NCI-H524 treated with DMSO at 0.1 percent for 48 hours (cell line): Measurements from ENCODE around the gene TH.
"Not testable (repeated sequence)": the region's sequence is repeated elsewhere in the genome, so short reads cannot be mapped to it uniquely, and the experiment has no call there.

Experiments used
- DNase-seq: peaks from one replicate; lab custom pipeline; 2025; lab: John Stamatoyannopoulos, UW

TH gene

DNA sequence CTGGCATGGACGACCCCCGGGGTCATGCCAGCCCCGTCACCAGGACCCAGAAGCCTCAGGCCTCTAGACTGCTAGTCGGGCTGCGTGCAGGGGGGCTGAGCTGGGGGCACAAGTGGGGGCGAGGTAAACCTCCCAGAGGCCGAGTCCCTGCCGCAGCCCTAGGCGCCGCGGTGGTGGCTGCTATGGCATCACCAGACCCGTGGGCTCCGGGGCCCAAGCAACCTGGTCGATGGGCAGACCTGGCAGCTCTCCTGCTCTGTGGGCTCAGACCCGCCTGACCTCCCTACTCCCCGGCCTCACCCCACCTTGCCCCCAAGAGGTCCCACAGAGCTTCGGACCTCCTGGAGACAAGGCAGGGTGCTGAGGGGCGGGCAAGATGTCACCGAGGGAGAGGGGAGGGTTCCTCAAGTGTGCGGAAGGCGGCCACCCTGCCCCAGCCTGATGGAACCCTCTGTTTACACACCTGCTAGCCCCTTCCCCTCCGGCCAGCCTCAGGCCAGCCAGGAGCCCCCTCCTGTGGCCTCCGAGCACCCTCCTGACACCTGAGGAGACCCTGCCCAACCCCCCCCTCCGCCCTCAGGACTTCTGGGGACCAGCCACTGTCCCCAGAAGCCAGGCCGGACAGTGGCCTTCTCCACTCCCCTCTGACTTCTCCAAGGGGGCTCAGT lies 41.8 kb downstream of the TH start:
- no peak for DNase-seq

DNA sequence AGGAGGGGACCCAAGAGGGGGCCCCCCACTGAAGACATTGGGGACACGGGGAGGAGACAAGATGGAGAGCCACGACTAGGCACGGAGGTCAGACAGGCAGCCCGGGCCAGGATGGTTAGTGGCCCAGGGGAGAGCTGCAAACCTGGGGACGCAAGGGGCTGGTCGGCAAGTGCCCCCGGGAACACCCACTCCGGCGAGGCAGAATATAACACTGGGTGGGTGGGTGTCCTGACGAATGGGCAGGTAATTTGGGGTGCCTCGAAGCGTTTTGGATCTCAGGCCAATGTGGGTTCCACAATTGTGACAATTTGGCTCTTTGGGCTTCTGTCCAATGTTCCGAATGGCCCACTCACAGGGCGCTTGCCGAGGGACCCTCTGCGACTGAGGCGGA lies 42.3 kb downstream of the TH start:
- DNase-seq = no peak

DNA sequence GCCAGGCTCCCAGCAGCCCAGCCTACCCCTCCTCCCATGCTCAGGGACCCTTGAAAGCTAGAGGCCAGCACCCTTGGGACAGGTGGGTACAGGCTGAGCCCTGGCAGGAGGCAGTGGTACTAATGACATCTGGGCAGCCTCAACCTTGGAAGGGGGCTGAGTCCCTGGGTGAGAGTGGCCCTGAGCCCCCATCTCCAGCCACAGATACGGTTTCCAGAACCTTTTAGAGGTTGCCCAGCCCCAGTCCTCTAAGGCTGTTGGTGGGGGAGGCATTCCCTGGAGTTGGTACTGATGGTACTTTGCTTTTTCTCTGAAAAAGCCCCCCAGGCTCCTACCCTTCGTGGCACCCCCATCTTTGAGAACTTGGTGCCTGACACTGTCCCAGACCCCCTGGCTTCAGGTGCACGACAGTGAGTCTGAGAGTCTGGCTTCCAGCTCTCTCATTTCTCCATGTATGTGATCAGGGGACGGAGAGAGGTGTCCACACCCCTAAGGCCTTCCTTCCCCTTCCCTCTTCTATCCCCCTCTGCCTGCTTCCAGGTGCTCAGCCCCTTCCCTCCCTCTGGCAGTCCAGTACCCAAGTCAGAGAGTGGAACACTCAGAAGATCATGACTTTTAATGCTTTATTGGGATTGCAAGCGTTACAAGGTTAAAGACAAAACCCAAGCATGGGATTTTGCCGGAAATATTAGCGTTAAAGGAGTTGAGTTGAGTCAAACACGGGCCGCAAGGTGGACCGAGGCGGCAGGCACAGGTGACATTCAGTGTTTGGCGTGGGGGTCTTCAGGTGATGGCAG lies 42.9 kb downstream of the TH start:
- no peak for DNase-seq

DNA sequence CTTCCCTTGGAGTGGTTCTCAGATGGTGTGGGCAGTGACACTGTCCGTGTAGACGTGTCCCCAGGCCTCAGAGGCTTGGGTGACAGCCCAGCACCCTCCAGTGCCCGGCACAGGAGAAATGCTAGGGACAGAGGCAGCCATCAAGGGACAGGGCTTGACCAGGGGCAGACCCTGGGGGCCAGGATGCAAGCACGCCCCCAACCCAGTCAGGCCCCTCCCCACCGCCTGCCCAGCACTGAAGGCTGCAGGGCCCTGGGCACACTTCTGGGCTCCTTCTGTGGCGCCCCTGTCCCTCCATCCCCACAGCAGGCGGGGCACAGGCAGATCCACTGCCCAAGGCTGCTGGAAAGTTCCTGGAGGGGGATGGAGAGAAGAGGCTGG lies 43.5 kb downstream of the TH start:
- no peak for DNase-seq

DNA sequence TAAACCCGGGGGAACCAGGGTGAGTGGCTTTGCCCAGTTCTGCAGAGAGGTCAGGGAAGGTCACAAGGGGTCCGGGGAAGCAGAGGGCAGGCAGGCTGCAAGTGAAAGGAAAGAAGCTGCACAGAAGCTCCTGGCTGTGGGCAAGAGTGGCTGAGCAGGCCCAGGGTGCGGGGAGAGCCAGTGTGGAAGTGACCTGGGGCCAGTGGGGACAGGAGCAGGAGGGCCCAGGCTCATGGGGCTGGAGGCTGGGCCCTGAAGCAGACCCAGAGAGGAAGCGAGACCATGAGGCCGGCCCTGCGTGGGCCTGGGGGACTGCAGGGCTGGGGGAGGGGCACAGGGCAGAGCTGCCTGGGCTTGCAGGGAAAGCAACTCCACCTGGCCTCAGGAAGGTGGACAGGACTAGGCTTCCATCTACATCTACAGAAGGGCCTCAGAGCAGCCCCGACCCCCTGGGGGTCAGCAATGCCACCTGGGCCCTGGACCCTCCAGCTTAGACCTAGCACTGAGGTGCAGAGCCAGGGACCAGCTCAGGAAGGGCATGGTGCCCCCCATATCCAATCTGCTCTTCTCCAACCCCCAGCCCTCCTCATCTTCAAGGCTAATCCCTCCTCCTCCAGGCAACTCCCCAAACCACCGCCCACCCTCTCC lies 44.0 kb downstream of the TH start:
- DNase-seq = no peak

DNA sequence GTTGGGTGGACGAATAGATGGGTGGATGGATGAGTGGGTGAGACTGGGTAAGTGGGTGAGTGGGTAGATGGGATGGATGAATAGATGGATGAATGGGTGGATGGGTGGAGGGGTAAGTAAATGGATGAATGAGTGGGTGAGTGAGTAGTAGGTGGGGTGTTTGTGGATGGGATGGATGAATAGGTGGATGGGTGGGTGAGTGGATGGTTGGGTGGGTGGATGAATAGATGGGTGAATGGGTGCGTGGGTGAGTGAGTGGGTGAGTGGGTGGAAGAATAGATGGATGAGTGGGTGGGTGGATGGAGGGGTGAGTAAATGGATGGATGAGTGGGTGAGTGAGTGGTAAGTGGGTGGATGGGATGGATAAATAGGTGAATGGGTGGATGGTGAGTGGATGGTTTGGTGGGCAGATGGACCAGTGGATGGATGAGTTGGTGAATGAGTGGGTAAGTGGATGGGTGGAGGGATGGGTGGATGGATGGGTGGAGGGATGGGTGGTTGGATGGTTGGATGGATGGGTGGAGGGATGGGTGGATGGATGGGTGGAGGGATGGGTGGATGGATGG lies 45.0 kb downstream of the TH start:
- DNase-seq = no peak

DNA sequence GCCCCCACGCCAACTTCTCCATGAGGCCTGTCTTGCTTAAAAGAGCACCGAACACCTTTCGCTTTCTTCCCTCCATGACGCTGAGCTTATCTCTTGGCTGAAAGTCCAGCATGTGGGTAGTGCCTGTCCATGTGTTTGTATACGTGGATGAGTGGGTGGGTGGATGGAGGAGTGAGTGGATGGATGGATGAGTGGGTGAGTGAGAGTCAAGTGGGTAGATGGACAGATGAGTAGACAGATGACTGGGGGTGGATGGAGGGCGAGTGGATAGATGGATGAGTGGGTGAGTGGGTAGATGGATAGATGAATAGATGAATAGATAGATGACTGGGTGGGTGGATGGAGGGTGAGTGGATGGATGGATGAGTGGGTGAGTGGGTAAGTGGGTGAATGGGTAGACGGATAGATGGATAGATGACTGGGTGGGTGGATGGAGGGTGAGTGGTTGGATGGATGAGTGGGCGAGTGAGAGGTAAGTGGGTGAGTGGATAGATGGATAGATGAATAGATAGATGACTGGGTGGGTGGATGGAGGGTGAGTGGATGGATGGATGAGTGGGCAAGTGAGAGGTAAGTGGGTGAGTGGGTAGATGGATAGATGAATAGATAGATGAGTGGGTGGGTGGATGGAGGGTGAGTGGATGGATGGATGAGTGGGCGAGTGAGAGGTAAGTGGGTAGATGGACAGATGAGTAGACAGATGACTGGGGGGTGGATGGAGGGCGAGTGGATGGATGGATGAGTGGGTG lies 46.7 kb downstream of the TH start:
- DNase-seq = not testable (repeated sequence)

DNA sequence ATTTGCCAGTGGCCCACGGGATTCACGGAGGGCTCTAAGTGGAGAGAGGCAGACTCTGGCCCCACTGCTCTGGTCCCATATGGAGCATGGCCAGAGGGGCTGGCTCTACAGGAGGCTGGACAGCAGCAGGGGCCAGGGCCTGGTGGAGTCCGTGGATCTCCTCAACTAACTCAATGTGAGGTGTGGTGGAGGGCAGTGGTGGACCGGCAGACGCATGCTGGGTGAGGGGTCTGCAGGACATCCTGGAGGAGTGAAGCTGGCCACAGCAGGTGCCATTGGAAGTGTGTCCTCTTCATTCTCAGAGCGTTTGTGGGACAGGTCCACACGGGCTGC lies 48.0 kb downstream of the TH start:
- DNase-seq = no peak

DNA sequence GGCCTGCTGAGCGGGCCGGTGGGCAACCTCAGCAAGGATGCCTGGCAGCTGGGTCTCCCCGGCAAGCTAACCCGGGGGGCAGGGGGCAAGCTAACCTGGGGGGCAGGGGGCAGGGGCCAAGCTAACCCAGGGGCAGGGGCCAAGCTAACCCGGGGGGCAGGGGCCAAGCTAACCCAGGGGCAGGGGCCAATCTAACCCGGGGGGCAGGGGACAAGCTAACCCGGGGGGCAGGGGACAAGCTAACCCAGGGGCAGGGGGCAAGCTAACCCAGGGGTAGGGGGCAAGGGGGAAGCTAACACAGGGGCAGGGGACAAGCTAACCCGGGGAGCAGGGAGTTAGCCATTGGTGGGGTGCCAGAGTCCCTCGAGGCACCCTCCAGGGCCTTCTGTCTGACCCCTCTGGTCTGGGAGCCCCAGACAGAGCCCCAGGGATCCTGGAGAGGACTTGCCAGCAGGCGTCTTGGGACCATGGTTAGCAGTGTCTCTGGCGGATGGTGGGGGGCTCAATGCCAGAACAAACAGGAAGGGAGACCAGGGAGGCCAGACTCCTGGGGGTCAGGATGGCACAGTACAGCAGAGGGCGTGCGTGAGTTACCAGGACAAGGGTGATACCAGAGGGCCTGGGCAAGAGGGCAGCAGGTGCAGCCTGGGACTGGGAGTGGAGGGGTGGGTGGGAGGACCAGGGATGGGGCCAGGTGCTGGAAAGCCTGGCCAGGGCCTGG lies 48.5 kb downstream of the TH start:
- DNase-seq = no peak

DNA sequence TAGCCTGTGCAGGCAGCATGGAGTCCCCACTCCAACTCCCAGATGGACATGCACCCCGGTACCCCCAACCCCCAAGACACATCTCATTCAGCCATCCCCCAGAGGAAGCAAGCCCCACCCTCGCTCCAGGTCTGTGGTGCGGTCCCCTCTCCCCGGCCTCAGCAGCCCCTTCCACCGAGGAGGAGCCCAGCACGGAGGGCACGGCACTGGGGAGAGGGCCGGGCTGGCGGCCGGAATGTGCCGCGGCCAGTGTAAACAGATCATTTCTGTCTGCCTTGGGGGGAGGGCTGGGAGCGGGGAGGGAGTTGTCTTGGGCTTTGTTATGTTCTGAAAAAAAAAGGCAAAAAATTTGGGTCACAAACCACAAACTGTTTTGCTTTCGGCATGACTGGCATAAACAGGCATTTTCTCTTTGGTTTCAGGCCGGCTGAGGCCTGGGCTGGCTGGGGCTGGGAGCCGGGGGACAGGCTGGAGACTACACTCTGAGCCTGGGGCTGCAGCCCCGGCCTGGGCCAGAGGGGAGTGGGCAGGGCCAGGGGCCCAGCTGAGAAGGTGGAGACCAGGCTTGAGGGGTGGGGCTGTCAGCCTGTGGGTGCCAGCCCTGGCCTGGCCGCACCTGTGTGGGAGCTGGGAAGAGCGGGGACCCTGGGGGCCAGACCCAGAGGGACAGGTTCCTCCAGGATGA lies 49.3 kb downstream of the TH start:
- DNase-seq = no peak

DNA sequence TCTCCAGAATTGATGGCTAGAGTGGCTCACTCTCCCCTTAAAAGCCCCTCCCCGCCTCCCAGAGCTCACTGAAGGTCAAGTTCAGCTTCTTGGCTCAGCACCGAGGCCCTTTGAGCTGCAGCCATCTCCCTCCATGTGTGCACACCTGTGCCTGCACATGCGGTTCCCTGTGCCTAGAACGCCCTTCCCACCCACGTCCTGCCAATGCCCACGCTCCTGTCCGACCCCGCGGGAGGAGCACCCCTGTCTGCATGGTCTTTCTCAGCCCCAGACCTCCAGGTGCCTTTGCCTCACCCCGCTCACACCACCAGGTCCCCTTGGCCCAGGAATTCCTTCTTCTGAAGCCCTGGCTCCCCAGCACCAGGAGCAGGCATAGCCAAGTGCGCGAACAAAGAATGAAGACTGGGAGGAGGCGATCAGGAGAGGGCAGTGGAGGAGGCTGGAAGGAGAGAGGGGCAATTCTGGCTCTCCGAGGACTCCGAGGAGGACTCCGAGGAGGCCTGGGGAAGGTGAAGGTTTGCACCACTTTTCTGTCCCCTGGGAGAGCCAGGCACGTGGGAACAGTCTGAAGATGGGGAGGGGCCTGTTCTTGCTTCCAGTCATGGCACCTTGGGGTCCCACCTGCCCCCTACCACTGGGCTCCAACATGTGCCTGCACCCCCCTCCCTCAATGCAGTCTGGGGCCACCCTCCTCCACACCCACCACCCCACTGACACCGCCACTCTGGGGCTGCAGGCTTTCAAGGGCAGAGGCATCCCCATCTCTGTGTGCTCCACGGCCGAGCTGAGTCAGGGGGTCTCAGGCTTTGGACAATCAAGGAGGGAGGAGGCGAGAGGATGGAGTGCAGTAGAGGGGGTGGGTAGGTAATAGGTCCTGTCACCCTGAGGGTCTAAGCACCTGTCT lies 50.1 kb downstream of the TH start:
- DNase-seq = no peak

DNA sequence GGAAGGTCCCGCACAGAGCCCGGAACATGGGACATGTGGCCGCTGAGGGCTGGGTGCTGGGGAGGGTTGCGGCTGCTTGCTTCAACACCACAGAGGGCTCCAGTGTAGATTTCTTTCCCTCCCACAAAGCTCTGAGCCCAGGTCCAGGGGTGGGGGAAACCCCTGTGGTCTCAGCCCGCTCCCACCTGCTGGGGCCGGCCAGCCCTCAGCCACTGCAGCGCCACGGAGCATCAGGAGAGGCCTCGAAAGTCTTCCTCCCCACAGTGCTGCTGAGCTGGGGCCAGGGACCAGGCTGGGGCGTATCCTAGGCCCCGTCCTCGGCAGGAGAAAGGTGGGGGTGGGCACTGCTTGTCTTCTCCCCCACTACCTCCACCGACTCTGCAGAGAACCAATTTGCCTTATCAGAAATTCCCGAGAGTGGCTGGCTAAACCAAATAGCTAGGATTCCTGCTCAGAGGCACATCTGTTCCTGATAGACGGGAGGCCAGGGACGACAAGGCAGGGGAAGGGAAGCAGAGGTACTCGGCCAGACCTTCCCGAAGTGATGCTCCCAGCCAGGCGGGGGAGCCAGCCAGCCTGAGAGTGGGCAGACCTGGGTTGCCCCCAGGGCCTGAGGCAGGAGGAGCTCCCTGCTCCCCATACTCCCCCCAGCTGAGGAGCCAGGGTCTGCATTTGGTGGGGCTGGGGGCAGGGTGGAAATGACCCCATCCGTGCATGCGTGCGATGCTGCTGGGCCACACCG lies 51.1 kb downstream of the TH start:
- DNase-seq = no peak

DNA sequence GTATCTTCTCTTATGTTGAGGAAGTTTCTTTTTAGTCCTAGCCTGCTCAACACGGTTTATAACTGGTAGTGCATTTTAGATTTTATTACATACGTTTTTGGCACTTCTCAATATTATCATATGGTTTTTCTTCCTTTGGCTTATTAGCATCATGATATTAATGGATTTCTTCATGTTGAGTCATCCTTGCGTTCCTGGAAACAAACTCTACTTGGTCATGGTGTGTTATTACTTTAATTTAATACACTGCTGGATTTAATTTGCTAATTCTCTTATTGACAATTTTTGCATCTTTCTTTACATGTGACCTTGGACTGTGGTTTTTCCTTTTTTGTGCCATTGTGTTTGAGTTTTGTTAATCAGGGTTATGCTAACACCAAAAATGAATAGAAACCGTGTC lies 52.9 kb downstream of the TH start:
- no peak for DNase-seq

DNA sequence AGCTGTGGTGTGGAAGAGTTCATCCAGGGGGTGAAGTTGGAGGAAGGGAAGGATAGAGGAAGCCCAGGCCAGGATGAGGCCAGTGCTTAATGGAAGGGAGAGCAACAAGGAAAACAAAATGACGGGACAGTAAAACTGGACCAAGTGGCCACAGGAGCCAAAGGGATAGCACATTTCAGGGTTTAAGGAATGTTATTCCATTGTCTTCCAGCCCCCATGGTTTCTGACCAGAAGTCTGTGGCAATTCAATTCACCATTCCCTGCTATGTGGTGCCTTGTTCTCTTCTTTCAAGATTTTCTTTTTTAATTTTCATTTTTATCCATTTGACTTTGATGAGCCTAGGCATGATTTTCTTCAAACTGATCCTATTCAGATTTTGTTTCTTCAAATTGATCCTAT lies 54.9 kb downstream of the TH start:
- no peak for DNase-seq

DNA sequence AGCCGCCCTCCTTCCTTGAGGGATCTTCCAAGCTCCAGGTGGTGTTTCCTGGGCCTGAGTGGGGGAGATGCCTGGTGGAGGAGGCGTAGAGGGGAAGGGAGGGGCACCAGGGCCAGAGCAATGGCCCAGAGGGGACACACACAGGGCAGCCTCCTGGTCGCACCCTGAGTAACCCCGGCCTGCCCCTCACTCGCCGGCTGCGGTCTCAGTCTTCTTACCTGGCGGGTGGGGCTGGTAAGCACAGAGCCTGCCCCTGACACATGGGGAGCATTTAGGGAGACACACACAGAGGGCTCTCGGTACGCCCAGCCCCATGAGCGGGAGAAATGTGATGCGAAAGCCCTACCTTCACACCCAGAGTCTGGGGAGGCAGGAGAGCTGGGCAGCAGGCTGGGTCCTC lies 56.3 kb downstream of the TH start:
- no peak for DNase-seq

DNA sequence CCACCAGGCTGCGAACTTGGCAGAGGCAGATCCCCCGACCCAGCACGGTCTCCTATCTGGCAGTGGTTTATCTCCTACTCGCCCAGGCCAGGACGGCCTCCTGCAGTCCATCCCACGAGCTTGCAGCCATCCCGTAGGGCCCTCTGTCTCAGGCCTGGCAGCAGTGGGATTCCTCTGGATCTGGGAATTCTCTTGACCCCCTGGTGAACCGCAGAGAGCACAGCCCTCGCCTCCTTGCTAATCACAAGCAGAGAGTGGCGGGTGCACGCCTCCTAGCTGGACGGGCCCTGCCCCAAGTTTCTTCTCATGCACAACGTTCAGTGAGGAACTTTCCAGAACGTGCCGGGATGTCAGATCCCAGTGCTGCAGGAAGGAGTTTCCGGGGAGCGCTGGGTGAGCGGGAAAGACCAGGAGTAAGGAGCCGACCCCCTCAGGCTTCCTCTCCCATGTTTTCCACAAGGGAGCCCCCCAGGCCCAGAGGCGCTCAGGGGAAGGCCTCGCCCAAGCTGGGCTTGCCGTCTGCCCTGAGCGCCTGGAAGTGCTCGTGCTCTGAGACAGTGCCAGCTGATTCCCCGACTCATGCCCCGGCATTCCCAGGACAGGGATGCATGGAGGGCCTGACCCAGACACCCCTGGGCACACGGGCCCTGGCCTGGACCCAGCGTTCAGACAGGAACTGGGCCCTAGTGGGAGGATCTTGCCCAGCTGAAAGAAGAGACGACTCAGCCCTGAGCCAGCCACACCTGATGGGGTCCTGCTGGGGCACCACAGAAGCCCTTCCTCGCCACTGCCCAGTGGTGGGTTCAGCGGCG lies 57.0 kb downstream of the TH start:
- DNase-seq = no peak
